ENCODE results near the gene SLC38A10. TPM values are rescaled to one million over a fixed set of nuclear protein-coding genes. Genes with fewer than 3 reads are reported as not detected.

SLC38A10 gene
- total and polyA plus RNA-seq, 4 experiments from 2014 or later: 49.0 to 113 (median 90.7) TPM

DNA sequence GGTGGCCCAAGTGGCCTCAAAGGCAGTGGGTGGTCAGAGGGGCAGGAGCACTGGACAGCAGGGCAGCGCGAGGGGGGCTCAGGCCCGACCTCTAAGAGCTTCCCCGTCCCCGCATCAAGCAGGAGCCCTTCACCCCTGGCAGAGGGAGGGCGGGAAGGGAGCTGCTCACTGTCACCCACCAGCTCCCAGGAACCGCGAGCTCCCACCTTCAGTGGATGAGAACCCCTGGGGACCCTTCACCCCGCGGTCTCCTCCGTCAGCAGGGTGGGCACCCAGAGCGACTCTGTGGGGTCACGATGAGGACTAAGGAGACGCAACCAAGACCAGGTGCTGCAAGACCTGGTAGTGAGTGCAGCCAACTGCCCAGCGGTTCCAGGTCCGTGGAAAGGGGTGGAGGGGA is 86.0 kb downstream of the SLC38A10 start:
- Histone ChIP-seq H3K36me3 (ENCODE audit: insufficient read depth, low read length) (no peaks in the 10 kb centered on the region), H3K4me3 (ENCODE audit: low read length in 2 of 2) (no peak overlapping the region), H3K4me1 (ENCODE audit: insufficient read depth, low read length) (no peaks in the 10 kb centered on the region), H3K27me3 (ENCODE audit: insufficient read depth, low read length) (no peaks in the 10 kb centered on the region), H3K27ac (ENCODE audit: low read depth, low read length) (no peak overlapping the region), H3K9me3 (ENCODE audit: control insufficient read depth in 1 of 2, low read length in 2 of 2) (no peaks in the 10 kb centered on the region)
- intact Hi-C loops (cut with micrococcal nuclease): no loop called here
- no peak overlapping the region for H3K27ac Mint-ChIP-seq
- no peaks in the 10 kb centered on the region for H3K9me3 Mint-ChIP-seq
- no peak for DNase-seq
- no peak overlapping the region for H3K4me3 Mint-ChIP-seq
- POLR2A ChIA-PET (ENCODE audit: partially characterized antibody): interaction anchor here (0.6 kb wide), 1 partner anchor 1801 kb away, joined by 3 read pairs; no protein-coding TSS in a partner anchor
- H3K4me1 Mint-ChIP-seq: peaks cover 0 to 2% (median 0%) of the 10 kb centered on the region in 4 donors
- no peaks in the 10 kb centered on the region for H3K27me3 Mint-ChIP-seq
- H3K36me3 Mint-ChIP-seq: no peaks in the 10 kb centered on the region
- CTCF ChIA-PET (ENCODE audit: partially characterized antibody): no interaction called here

DNA sequence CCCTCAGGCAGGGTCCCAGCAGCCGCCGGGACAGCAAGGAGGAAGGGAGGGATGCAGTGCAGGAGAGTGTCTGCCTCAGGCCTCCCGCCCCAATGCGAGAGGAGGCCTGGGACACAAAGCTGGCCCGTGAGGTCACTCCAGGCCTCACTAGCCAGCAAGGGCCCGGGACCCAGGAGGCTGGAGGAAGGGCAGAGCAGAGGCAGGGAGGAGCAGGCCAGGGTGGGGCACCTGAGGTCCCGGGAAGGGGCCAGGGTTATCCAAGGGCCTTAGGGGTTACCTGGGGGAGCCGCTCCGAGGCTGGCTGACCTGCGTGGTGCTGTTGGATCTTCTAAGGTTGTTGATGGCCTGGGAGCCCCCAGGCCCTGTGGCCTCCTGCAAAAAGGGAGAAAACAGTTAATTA is 86.5 kb downstream of the SLC38A10 start:
- Mint-ChIP-seq H3K27ac (no peak overlapping the region), H3K4me3 (no peak overlapping the region), H3K36me3 (no peaks in the 10 kb centered on the region), H3K9me3 (no peaks in the 10 kb centered on the region), H3K27me3 (no peaks in the 10 kb centered on the region), H3K4me1 (peaks cover 0 to 2% (median 0%) of the 10 kb centered on the region in 4 donors)
- ChIA-PET CTCF (ENCODE audit: partially characterized antibody) (no interaction called here), POLR2A (ENCODE audit: partially characterized antibody) (no interaction called here)
- H3K36me3 ChIP-seq (ENCODE audit: insufficient read depth, low read length): no peaks in the 10 kb centered on the region
- H3K4me3 ChIP-seq (ENCODE audit: low read length in 2 of 2): no peak overlapping the region
- intact Hi-C loops (cut with micrococcal nuclease): no loop called here
- no peak for DNase-seq
- no peaks in the 10 kb centered on the region for H3K9me3 ChIP-seq (ENCODE audit: control insufficient read depth in 1 of 2, low read length in 2 of 2)
- no peaks in the 10 kb centered on the region for H3K27me3 ChIP-seq (ENCODE audit: insufficient read depth, low read length)
- no peak overlapping the region for H3K27ac ChIP-seq (ENCODE audit: low read depth, low read length)
- H3K4me1 ChIP-seq (ENCODE audit: insufficient read depth, low read length): no peaks in the 10 kb centered on the region

DNA sequence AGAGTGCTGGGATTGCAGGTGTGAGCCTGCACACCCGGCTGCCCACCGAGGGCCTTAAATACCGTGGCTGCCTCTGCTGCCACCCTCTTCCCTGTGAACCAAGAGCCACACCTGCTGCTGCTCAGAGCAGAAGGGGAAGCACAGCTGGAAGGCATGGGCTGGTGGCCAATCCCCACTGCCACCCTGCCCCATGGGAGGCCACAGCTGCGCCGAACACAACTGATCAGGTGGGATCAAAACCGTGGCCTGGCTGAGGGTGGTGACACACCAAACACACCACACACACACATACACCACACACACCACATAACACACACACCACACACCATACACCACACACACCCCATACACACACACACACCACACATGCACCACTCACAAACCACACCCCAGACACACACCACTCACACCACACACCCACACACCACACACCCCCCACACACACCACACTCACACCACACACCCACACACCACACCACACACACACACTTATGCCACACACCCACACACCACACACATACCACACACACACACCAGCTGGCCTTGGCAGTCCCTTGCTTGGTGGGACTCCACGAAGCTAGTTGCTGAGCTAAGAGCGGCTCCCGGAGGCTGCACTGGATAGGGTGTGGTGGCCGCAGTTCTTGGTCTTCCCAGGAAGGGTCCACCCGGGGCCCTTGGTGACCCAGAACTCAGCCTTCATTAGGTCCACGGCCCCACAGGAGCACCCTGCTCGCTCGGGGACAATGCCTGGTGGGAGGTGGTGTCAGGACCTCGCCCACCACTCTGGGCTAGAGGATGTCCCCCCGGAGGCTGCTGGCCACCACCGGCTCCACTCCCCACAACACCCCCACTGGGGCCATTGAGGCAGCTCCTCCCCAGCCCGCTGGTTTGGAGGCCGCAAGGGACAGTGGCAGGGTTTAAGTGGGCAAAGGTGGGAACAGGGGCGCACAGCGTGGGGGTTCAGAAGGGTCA is 87.2 kb downstream of the SLC38A10 start:
- Histone ChIP-seq H3K4me1 (ENCODE audit: insufficient read depth, low read length) (no peaks in the 10 kb centered on the region), H3K27me3 (ENCODE audit: insufficient read depth, low read length) (no peaks in the 10 kb centered on the region), H3K36me3 (ENCODE audit: insufficient read depth, low read length) (no peaks in the 10 kb centered on the region), H3K27ac (ENCODE audit: low read depth, low read length) (no peak overlapping the region), H3K4me3 (ENCODE audit: low read length in 2 of 2) (no peak overlapping the region), H3K9me3 (ENCODE audit: control insufficient read depth in 1 of 2, low read length in 2 of 2) (no peaks in the 10 kb centered on the region)
- POLR2A ChIA-PET (ENCODE audit: partially characterized antibody): no interaction called here
- H3K27me3 Mint-ChIP-seq: no peaks in the 10 kb centered on the region
- no peaks in the 10 kb centered on the region for H3K36me3 Mint-ChIP-seq
- peaks cover 0 to 2% (median 0%) of the 10 kb centered on the region in 4 donors for H3K4me1 Mint-ChIP-seq
- CTCF ChIA-PET (ENCODE audit: partially characterized antibody): interaction anchor here (1.5 kb wide), 1 partner anchor 66 kb away, joined by 3 read pairs; no protein-coding TSS in a partner anchor
- intact Hi-C loops (cut with micrococcal nuclease): no loop called here
- no peak for DNase-seq
- H3K9me3 Mint-ChIP-seq: no peaks in the 10 kb centered on the region
- H3K27ac Mint-ChIP-seq: peak overlapping the region in 1 of 7 donors; percentile 83
- no peak overlapping the region for H3K4me3 Mint-ChIP-seq

DNA sequence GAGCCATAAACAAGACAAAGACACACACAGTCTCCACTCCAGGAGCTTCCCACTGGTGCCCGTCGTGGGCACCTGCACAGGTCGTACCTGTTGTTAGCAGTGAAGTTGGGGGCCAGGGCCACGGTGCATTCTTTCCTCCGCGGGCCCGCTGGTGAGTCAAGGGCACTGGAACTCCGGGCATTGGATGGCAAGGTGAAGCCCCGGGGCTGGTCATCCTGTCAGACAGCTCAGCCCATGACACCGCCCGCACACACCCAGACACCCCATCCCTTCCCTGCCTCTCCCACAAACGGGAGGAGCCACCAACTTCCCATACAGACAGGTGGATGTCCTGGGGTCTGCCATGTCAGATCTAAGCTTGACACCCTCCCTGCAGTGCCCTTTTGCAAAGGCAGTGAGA is 88.5 kb downstream of the SLC38A10 start:
- Mint-ChIP-seq H3K4me3 (no peak overlapping the region), H3K9me3 (no peaks in the 10 kb centered on the region), H3K27me3 (no peaks in the 10 kb centered on the region), H3K4me1 (no peaks in the 10 kb centered on the region), H3K36me3 (no peaks in the 10 kb centered on the region), H3K27ac (no peak overlapping the region)
- Histone ChIP-seq H3K4me3 (ENCODE audit: low read length in 2 of 2) (no peak overlapping the region), H3K4me1 (ENCODE audit: insufficient read depth, low read length) (no peaks in the 10 kb centered on the region), H3K27ac (ENCODE audit: low read depth, low read length) (no peak overlapping the region), H3K9me3 (ENCODE audit: control insufficient read depth in 1 of 2, low read length in 2 of 2) (no peaks in the 10 kb centered on the region), H3K36me3 (ENCODE audit: insufficient read depth, low read length) (no peaks in the 10 kb centered on the region), H3K27me3 (ENCODE audit: insufficient read depth, low read length) (no peaks in the 10 kb centered on the region)
- intact Hi-C loops (cut with micrococcal nuclease): no loop called here
- no peak for DNase-seq
- ChIA-PET POLR2A (ENCODE audit: partially characterized antibody) (no interaction called here), CTCF (ENCODE audit: partially characterized antibody) (interaction anchor here (1.5 kb wide), 1 partner anchor 65 kb away, joined by 3 read pairs; no protein-coding TSS in a partner anchor)

- Histone ChIP-seq H3K27ac (ENCODE audit: low read depth, low read length) (no peak overlapping the region), H3K27me3 (ENCODE audit: insufficient read depth, low read length) (no peaks in the 10 kb centered on the region), H3K4me3 (ENCODE audit: low read length in 2 of 2) (no peak overlapping the region), H3K36me3 (ENCODE audit: insufficient read depth, low read length) (no peaks in the 10 kb centered on the region), H3K9me3 (ENCODE audit: control insufficient read depth in 1 of 2, low read length in 2 of 2) (no peaks in the 10 kb centered on the region), H3K4me1 (ENCODE audit: insufficient read depth, low read length) (no peaks in the 10 kb centered on the region)
- Mint-ChIP-seq H3K4me1 (no peaks in the 10 kb centered on the region), H3K27me3 (no peaks in the 10 kb centered on the region), H3K9me3 (no peaks in the 10 kb centered on the region), H3K36me3 (no peaks in the 10 kb centered on the region), H3K4me3 (no peak overlapping the region), H3K27ac (no peak overlapping the region)
- ChIA-PET CTCF (ENCODE audit: partially characterized antibody) (interaction anchor here (1.5 kb wide), 1 partner anchor 64 kb away, joined by 3 read pairs; no protein-coding TSS in a partner anchor), POLR2A (ENCODE audit: partially characterized antibody) (no interaction called here)
- intact Hi-C loops (cut with micrococcal nuclease): no loop called here
- no peak for DNase-seq
These were observed 88.9 kb downstream of the SLC38A10 start for GRCh38 chr17:81206166-81206565.

DNA sequence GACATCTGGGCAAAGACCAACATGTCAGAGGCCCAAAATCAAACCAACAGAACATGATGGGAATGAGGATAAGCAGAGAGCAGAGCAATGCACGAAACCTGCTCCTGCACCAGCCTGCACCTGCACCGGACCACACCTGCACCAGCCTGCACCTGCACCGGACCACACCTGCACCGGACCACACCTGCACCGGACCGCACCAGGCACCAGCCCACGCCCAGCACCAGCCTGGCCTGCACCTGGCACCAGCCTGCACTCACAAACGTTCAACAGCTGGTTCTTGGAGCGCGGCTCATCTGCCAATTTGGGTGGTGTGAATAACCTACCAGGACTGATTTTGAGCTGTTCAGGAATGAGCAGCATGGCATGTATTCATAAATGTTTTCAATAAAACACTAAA is 90.5 kb downstream of the SLC38A10 start:
- no peaks in the 10 kb centered on the region for H3K36me3 ChIP-seq (ENCODE audit: insufficient read depth, low read length)
- POLR2A ChIA-PET (ENCODE audit: partially characterized antibody): no interaction called here
- H3K27ac ChIP-seq (ENCODE audit: low read depth, low read length): no peak overlapping the region
- Mint-ChIP-seq H3K36me3 (no peaks in the 10 kb centered on the region), H3K27ac (no peak overlapping the region), H3K9me3 (no peaks in the 10 kb centered on the region), H3K4me1 (no peaks in the 10 kb centered on the region), H3K4me3 (no peak overlapping the region), H3K27me3 (no peaks in the 10 kb centered on the region)
- H3K9me3 ChIP-seq (ENCODE audit: control insufficient read depth in 1 of 2, low read length in 2 of 2): no peaks in the 10 kb centered on the region
- H3K4me1 ChIP-seq (ENCODE audit: insufficient read depth, low read length): no peaks in the 10 kb centered on the region
- no peaks in the 10 kb centered on the region for H3K27me3 ChIP-seq (ENCODE audit: insufficient read depth, low read length)
- intact Hi-C loops (cut with micrococcal nuclease): no loop called here
- CTCF ChIA-PET (ENCODE audit: partially characterized antibody): no interaction called here
- no peak for DNase-seq
- H3K4me3 ChIP-seq (ENCODE audit: low read length in 2 of 2): no peak overlapping the region

DNA sequence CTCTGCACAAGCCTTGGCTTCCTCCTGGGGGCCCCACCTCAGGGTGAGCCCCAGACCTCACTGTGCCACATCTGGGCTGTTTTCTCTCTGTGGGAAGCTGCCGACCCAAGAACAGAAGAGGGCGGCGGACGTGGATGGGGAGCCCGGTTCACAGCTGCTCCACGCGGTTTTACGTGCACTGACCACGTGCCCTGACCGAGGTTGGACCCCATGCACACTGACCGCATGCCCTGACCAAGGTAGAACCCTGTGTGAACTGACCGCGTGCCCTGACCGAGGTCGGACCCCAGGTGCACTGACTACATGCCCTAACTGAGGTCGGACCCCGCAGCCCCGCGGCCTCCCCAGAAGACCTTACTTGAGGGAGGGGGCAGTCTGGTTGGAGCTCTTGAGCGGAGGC is 92.0 kb downstream of the SLC38A10 start:
- Mint-ChIP-seq H3K4me3 (no peak overlapping the region), H3K36me3 (no peaks in the 10 kb centered on the region), H3K27me3 (no peaks in the 10 kb centered on the region), H3K4me1 (no peaks in the 10 kb centered on the region), H3K27ac (no peak overlapping the region), H3K9me3 (no peaks in the 10 kb centered on the region)
- Histone ChIP-seq H3K4me1 (ENCODE audit: insufficient read depth, low read length) (no peaks in the 10 kb centered on the region), H3K27ac (ENCODE audit: low read depth, low read length) (no peak overlapping the region), H3K27me3 (ENCODE audit: insufficient read depth, low read length) (no peaks in the 10 kb centered on the region), H3K36me3 (ENCODE audit: insufficient read depth, low read length) (no peaks in the 10 kb centered on the region), H3K4me3 (ENCODE audit: low read length in 2 of 2) (no peak overlapping the region), H3K9me3 (ENCODE audit: control insufficient read depth in 1 of 2, low read length in 2 of 2) (no peaks in the 10 kb centered on the region)
- ChIA-PET POLR2A (ENCODE audit: partially characterized antibody) (no interaction called here), CTCF (ENCODE audit: partially characterized antibody) (no interaction called here)
- no peak for DNase-seq
- intact Hi-C loops (cut with micrococcal nuclease): no loop called here
